GM12878 (cell line): ENCODE data around the gene VTN. TPM values are rescaled to one million over a fixed set of nuclear protein-coding genes. Genes with fewer than 3 reads are reported as not detected.

ENCODE experiments used
- ATAC-seq: fragments of 200-7000 bp; cut with Tn5 transposase; 3 replicates; pipeline ENCODE4 v1.9.1; 2020; ENCODE audit warnings: mild to moderate bottlenecking, moderate library complexity
- BruUV-seq: library from RNA; stranded (reverse); fragments of 400-500 nt; replicated peaks from 2 replicates; lab custom pipeline; 2021; lab: Mats Ljungman, UMichigan
- CTCF ChIA-PET: fragments of 300-600 bp; sonication (Branson Sonifier 250); formaldehyde crosslinking; extraction: SDS; loops from one replicate; lab custom pipeline; 2021; ENCODE audit warnings: inconsistent platforms; lab: Yijun Ruan, JAX
- POLR2A ChIA-PET: fragments of 350-600 bp; formaldehyde crosslinking; extraction: SDS; loops from one replicate; lab custom pipeline; 2021; ENCODE audit warnings: inconsistent platforms; lab: Charles Lee
- RAD21 ChIA-PET: fragments of 300-600 bp; sonication (Branson Sonifier 250); formaldehyde crosslinking; loops from one replicate; lab custom pipeline; 2023; ENCODE audit warnings: antibody characterized with exemption; ENCODE audit not compliant: unreplicated experiment; lab: Charles Lee
- SMC1A ChIA-PET: fragments of 300-600 bp; sonication (Branson Sonifier 250); formaldehyde crosslinking; loops from one replicate; lab custom pipeline; 2023; ENCODE audit not compliant: unreplicated experiment, uncharacterized antibody; lab: Charles Lee
- DNase-seq: peaks from one replicate; pipeline ENCODE4 v3.0.0-alpha.2; 2011; ENCODE audit warnings: low read depth, low spot score
- FAIRE-seq: peaks from 3 replicates; lab custom pipeline; 2011; peaks lifted over from hg19 to GRCh38; lab: Jason Lieb, UNC
- H2AFZ ChIP-seq: 2 replicates; pipeline ENCODE4 v1.6.0; 2011; ENCODE audit warnings: low read depth, low read length, control low read depth; ENCODE audit not compliant: control insufficient read depth
- H3K27ac ChIP-seq: 2 replicates; pipeline ENCODE4 v1.5.1; 2011; ENCODE audit warnings: control low read depth; ENCODE audit not compliant: control insufficient read depth, insufficient read depth
- H3K27me3 ChIP-seq, 2 experiments: replicated peaks in 1 of 2; 2 replicates each; pipeline versions ENCODE4 v1.6.0 to v1.6.1; 2011; ENCODE audit warnings: low read length in 1 of 2; ENCODE audit not compliant: control insufficient read depth in 2 of 2, insufficient read depth in 2 of 2
- H3K36me3 ChIP-seq, 2 experiments: 2 replicates each; pipeline ENCODE4 v1.5.1; 2011; ENCODE audit warnings: low read length in 1 of 2; ENCODE audit not compliant: control insufficient read depth in 2 of 2, insufficient read depth in 2 of 2
- H3K4me1 ChIP-seq: 2 replicates; pipeline ENCODE4 v1.6.1; 2011; ENCODE audit warnings: mild to moderate bottlenecking, low read length, moderate library complexity, mixed read lengths; ENCODE audit not compliant: control insufficient read depth, insufficient read depth
- H3K4me2 ChIP-seq: 2 replicates; pipeline ENCODE4 v1.6.0; 2011; ENCODE audit warnings: control low read depth; ENCODE audit not compliant: control insufficient read depth, insufficient read depth
- H3K4me3 ChIP-seq: fragments of 200-600 bp; sonication (generic); 2 replicates; pipeline ENCODE4 v1.5.1; 2016
- H3K79me2 ChIP-seq: 2 replicates; pipeline ENCODE4 v1.6.0; 2011; ENCODE audit warnings: low read length; ENCODE audit not compliant: control insufficient read depth, insufficient read depth
- H3K9ac ChIP-seq: 2 replicates; pipeline ENCODE4 v1.8.0; 2011; ENCODE audit warnings: low read length, control low read depth, mixed read lengths; ENCODE audit not compliant: control insufficient read depth, insufficient read depth
- H3K9me3 ChIP-seq: replicated peaks from 3 replicates; pipeline ENCODE4 v1.5.1; 2011; ENCODE audit warnings: mild to moderate bottlenecking, low read length; ENCODE audit not compliant: control insufficient read depth, insufficient read depth
- H4K20me1 ChIP-seq: 2 replicates; pipeline ENCODE4 v1.6.0; 2011; ENCODE audit not compliant: control insufficient read depth, insufficient read depth
- ASH2L ChIP-seq: fragments of 300-600, 200-600 bp; sonication (generic); IDR thresholded peaks from 2 replicates; pipeline ENCODE4 v1.6.1; 2017; ENCODE audit warnings: low read depth, mild to moderate bottlenecking, borderline replicate concordance
- BRCA1 ChIP-seq: IDR thresholded peaks from 2 replicates; pipeline ENCODE4 v1.6.1; 2011; ENCODE audit warnings: low read depth, low read length, improper control_type of control experiment
- CREB1 ChIP-seq: IDR thresholded peaks from 2 replicates; pipeline ENCODE4 v1.6.1; 2012; ENCODE audit warnings: low read depth, mild to moderate bottlenecking, inconsistent platforms
- ETV6 ChIP-seq, 2 experiments: fragments of 450-650 bp in 1 of 2; IDR thresholded peaks in 1 of 2; conservative IDR thresholded peaks in 1 of 2; 2 replicates each; pipeline ENCODE4 v1.6.1; 2014; ENCODE audit warnings: antibody characterized with exemption in 1 of 2, borderline replicate concordance in 1 of 2, low read depth in 1 of 2, mild to moderate bottlenecking in 1 of 2, moderate library complexity in 1 of 2
- JUND ChIP-seq: IDR thresholded peaks from 2 replicates; pipeline ENCODE4 v1.6.1; 2012; ENCODE audit warnings: low read depth, mild to moderate bottlenecking, low read length, improper control_type of control experiment, moderate library complexity
- MEF2B ChIP-seq: fragments of 450-650 bp; IDR thresholded peaks from 2 replicates; pipeline ENCODE4 v1.6.1; 2018; ENCODE audit warnings: mild to moderate bottlenecking, moderate library complexity; ENCODE audit not compliant: partially characterized antibody, poor library complexity, severe bottlenecking
- RELA ChIP-seq: fragments of 450-650 bp; IDR thresholded peaks from 2 replicates; pipeline ENCODE4 v1.8.0; 2014; ENCODE audit warnings: borderline replicate concordance; ENCODE audit not compliant: partially characterized antibody
- WRNIP1 ChIP-seq: IDR thresholded peaks from 2 replicates; pipeline ENCODE4 v1.6.1; 2011; ENCODE audit warnings: low read depth, low read length, improper control_type of control experiment, borderline replicate concordance
- WGBS: methylation state at CpG from one replicate; pipeline ENCODE4 v1.1.6; 2016; ENCODE audit warnings: low lambda C conversion rate; ENCODE audit not compliant: insufficient replicate concordance, insufficient coverage; ENCODE audit errors: missing lambda C conversion rate; 5-methylcytosine and 5-hydroxymethylcytosine counted together
- in situ Hi-C: fragments of 300-500 bp; cut with MboI; formaldehyde crosslinking; loops from 9 replicates; pipeline ENCODE4 v1.14.3; 2018; ENCODE audit warnings: mixed read lengths
- intact Hi-C: fragments of 100-400 bp; cut with micrococcal nuclease; formaldehyde crosslinking; loops from one replicate; pipeline ENCODE4 v1.14.2; 2022; ENCODE audit not compliant: unreplicated experiment
- polyA plus RNA-seq, 11 experiments: library from polyadenylated mRNA; depleted of rRNA in 4 of 11; unstranded in 6 of 11; stranded (reverse) in 5 of 11; fragments of >200 nt; fragmentation: Nextera tagmentation in 4 of 11; fragmentation: Illumina TruSeq in 1 of 11; extraction: Ambion mirVana in 4 of 11; extraction: Trizol in 1 of 11; gene quantifications; 1 replicate in 1 of 11; 2 replicates in 10 of 11; pipeline versions ENCODE4 v1.2.1 to v1.2.3, GENCODE V29; 2011 to 2016; ENCODE audit warnings: inconsistent platforms in 2 of 11, missing spikeins in 2 of 11, low read depth in 1 of 11
- total RNA-seq, 4 experiments: library from RNA; depleted of rRNA in 3 of 4; stranded (reverse); fragments of >200 nt in 3 of 4; fragmentation: Illumina TruSeq in 1 of 4; extraction: Trizol in 1 of 4; gene quantifications; 2 replicates each; pipeline versions ENCODE4 v1.2.1 to v1.2.3, GENCODE V29; 2013 to 2021
- TF ChIP-seq, protein P1 (sequence below): fragments of 450-650 bp; IDR thresholded peaks from 2 replicates; pipeline ENCODE4 v1.6.1; 2016; ENCODE audit warnings: mild to moderate bottlenecking
- TF ChIP-seq, protein P2 (sequence below): IDR thresholded peaks from 2 replicates; pipeline ENCODE4 v1.6.1; 2012; ENCODE audit warnings: improper control_type of control experiment, low read depth, low read length; ENCODE audit not compliant: insufficient replicate concordance

Gene VTN
- total and polyA plus RNA-seq, 10 of the 15 experiments (the other 5 are each of a cell fraction or from before 2014, with no cell fraction given) = 0.04 to 1.3 (median 0.13) TPM; not detected in 5

DNA sequence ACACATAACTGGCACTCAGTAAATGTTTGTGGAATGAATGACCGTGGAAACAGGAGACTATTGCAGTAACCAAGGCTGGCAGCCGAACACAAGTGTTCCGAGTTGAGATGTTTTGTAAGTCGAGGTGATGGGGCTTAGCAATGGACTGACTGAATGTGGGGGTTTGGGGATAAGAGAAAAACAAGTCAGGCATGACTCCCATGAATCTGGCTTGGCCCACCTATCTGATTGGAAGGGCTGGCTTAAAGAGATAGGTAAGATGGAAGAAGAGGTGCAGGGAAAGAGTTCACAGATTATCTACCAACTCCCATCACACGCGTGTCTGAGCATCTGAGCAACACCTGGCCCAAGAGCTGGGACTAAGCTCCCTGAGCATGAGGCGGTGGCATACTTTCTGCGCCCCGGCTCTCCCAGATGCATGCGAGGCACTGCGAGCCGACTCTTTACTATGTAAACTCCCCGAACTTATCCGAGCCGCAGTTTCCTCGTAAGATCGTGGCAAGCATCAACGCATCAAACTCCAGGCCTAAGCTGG, 35.4 kb downstream of the VTN start:
- DNase-seq (no peak), FAIRE-seq (no peak), ATAC-seq (no peak)
- Histone ChIP-seq H4K20me1 (no peaks in the 10 kb centered on the region; the same call in 1 of the 2 replicates), H3K4me2 (peak overlapping the region; percentile 86), H3K79me2 (peaks cover 19% of the 10 kb centered on the region), H3K27me3 (no peaks in the 10 kb centered on the region), H3K9me3 (no peaks in the 10 kb centered on the region), H3K4me3 (peak overlapping the region; percentile 88), H3K27ac (peak overlapping the region; percentile 36), H3K4me1 (peaks cover 3% of the 10 kb centered on the region), H2AFZ (peak overlapping the region; percentile 85), H3K9ac (peak overlapping the region; percentile 63), H3K36me3 (peaks cover 0 to 2% of the 10 kb centered on the region in 2 experiments; a peak in 2 of 4 replicates)
- ChIA-PET POLR2A (interaction anchor here (0.5 to 2.4 kb wide), 12 partner anchors 13 to 852 kb away, joined by 3 to 26 read pairs (median 4); partner anchors contain the start of genes PIGS, POLDIP2 and TMEM97), SMC1A (interaction anchor here (1.0 to 3.6 kb wide), 9 partner anchors 9 to 82 kb away, joined by 3 to 27 read pairs (median 6); partner anchors contain the start of gene POLDIP2), RAD21 (interaction anchor here (0.8 to 3.9 kb wide), 11 partner anchors 9 to 575 kb away, joined by 3 to 31 read pairs (median 5); partner anchors contain the start of genes POLDIP2 and TMEM97), CTCF (interaction anchor here (0.6 to 3.6 kb wide), 13 partner anchors 9 to 529 kb away, joined by 3 to 29 read pairs (median 6); partner anchors contain the start of genes POLDIP2 and TMEM97)
- WGBS = 9% methylated on average over 18 of the region's 18 CpGs
- TSS peak; percentile 67 for BruUV-seq
- intact Hi-C loops (loop anchor here (1.0 kb wide), 2 partner anchors 15 to 23 kb away; partner anchors contain the start of genes POLDIP2 and TMEM97), in situ Hi-C loops (loop anchor here (10.0 kb wide), 1 partner anchor 620 kb away; the partner anchor contains the start of gene PHF12)
- TF ChIP-seq WRNIP1 (no peak), CREB1 (no peak), ASH2L (no peak), BRCA1 (no peak), MEF2B (no peak), RELA (no peak), JUND (no peak), ETV6 (conservative IDR thresholded peaks at IDR 0.05 in 1 of 2, IDR thresholded peaks at IDR 0.05 in 1 of 2; ENCODE audit: borderline replicate concordance in 1 of 2, low read depth in 1 of 2) (no peak)
- TF ChIP-seq, protein P1, sequence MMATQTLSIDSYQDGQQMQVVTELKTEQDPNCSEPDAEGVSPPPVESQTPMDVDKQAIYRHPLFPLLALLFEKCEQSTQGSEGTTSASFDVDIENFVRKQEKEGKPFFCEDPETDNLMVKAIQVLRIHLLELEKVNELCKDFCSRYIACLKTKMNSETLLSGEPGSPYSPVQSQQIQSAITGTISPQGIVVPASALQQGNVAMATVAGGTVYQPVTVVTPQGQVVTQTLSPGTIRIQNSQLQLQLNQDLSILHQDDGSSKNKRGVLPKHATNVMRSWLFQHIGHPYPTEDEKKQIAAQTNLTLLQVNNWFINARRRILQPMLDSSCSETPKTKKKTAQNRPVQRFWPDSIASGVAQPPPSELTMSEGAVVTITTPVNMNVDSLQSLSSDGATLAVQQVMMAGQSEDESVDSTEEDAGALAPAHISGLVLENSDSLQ = no peak
- TF ChIP-seq, protein P2, sequence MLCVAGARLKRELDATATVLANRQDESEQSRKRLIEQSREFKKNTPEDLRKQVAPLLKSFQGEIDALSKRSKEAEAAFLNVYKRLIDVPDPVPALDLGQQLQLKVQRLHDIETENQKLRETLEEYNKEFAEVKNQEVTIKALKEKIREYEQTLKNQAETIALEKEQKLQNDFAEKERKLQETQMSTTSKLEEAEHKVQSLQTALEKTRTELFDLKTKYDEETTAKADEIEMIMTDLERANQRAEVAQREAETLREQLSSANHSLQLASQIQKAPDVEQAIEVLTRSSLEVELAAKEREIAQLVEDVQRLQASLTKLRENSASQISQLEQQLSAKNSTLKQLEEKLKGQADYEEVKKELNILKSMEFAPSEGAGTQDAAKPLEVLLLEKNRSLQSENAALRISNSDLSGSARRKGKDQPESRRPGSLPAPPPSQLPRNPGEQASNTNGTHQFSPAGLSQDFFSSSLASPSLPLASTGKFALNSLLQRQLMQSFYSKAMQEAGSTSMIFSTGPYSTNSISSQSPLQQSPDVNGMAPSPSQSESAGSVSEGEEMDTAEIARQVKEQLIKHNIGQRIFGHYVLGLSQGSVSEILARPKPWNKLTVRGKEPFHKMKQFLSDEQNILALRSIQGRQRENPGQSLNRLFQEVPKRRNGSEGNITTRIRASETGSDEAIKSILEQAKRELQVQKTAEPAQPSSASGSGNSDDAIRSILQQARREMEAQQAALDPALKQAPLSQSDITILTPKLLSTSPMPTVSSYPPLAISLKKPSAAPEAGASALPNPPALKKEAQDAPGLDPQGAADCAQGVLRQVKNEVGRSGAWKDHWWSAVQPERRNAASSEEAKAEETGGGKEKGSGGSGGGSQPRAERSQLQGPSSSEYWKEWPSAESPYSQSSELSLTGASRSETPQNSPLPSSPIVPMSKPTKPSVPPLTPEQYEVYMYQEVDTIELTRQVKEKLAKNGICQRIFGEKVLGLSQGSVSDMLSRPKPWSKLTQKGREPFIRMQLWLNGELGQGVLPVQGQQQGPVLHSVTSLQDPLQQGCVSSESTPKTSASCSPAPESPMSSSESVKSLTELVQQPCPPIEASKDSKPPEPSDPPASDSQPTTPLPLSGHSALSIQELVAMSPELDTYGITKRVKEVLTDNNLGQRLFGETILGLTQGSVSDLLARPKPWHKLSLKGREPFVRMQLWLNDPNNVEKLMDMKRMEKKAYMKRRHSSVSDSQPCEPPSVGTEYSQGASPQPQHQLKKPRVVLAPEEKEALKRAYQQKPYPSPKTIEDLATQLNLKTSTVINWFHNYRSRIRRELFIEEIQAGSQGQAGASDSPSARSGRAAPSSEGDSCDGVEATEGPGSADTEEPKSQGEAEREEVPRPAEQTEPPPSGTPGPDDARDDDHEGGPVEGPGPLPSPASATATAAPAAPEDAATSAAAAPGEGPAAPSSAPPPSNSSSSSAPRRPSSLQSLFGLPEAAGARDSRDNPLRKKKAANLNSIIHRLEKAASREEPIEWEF = no peak
